SJSA1 (cell line): ENCODE results near the gene TSPY8. TPM values are rescaled to one million over a fixed set of nuclear protein-coding genes. Genes with fewer than 3 reads are reported as not detected.
"Not testable (repeated sequence)": the region's sequence is repeated elsewhere in the genome, so short reads cannot be mapped to it uniquely, and the experiment has no call there.

Source experiments
- DNase-seq, 2 experiments: peaks; one replicate each; pipeline ENCODE4 v3.0.0-alpha.2; 2015 to 2020; ENCODE audit warnings: low spot score in 2 of 2, low read depth in 1 of 2
- H3K27ac ChIP-seq: fragments of 250-450 bp; sonication (Bioruptor Pico); 2 replicates; pipeline ENCODE4 v1.5.1; 2020; ENCODE audit warnings: mild to moderate bottlenecking, moderate library complexity
- H3K27me3 ChIP-seq: fragments of 250-450 bp; sonication (Bioruptor Pico); replicated peaks from 2 replicates; pipeline ENCODE4 v1.5.1; 2020; ENCODE audit warnings: mild to moderate bottlenecking, moderate library complexity
- H3K36me3 ChIP-seq: fragments of 250-450 bp; sonication (Bioruptor Pico); 2 replicates; pipeline ENCODE4 v1.5.1; 2020; ENCODE audit warnings: mild to moderate bottlenecking
- H3K4me1 ChIP-seq: fragments of 250-450 bp; sonication (Bioruptor Pico); replicated peaks from 2 replicates; pipeline ENCODE4 v1.6.1; 2021; ENCODE audit warnings: mild to moderate bottlenecking
- H3K4me3 ChIP-seq: fragments of 250-450 bp; sonication (Bioruptor Pico); 2 replicates; pipeline ENCODE4 v1.5.1; 2020; ENCODE audit warnings: mild to moderate bottlenecking
- H3K9me3 ChIP-seq: fragments of 250-450 bp; sonication (Bioruptor Pico); replicated peaks from 2 replicates; pipeline ENCODE4 v1.5.1; 2020; ENCODE audit warnings: mild to moderate bottlenecking
- total RNA-seq: library from RNA; depleted of rRNA; stranded (reverse); fragments of >200 nt; shearing (Covaris generic); gene quantifications from 2 replicates; pipeline ENCODE4 v1.2.3, GENCODE V29; 2014; rRNA removed

Gene TSPY8
- total RNA-seq: not detected in 2 replicates

GRCh38 chrY:9357497-9357896 is at the start of gene TSPY8:
TSS of gene TSPY8 (plus strand) at chrY:9357797. CDS start at chrY:9357843, 46 bp downstream.
- not testable (repeated sequence) for H3K36me3 ChIP-seq, H3K9me3 ChIP-seq, H3K27me3 ChIP-seq, DNase-seq, H3K4me3 ChIP-seq, H3K4me1 ChIP-seq, H3K27ac ChIP-seq

- Histone ChIP-seq H3K4me1 (peaks cover 11% of the 10 kb centered on the region), H3K9me3 (no peaks in the 10 kb centered on the region), H3K27ac (peak overlapping the region; percentile 88), H3K36me3 (no peaks in the 10 kb centered on the region), H3K27me3 (no peaks in the 10 kb centered on the region), H3K4me3 (no peak overlapping the region)
- DNase-seq: peak; percentile 70 to 72
Observed at GRCh38 chrY:9320996-9321395, 36.6 kb upstream of the TSPY8 start.

GRCh38 chrY:9337164-9337563 is 20.4 kb upstream of the TSPY8 start, which contains the start of gene TSPY4:
TSS of gene TSPY4 (plus strand) at chrY:9337464. CDS start at chrY:9337510, 46 bp downstream.
- H3K36me3 ChIP-seq, H3K27ac ChIP-seq, H3K4me3 ChIP-seq, H3K27me3 ChIP-seq, H3K9me3 ChIP-seq, DNase-seq, H3K4me1 ChIP-seq: not testable (repeated sequence)

- not testable (repeated sequence) for H3K4me3 ChIP-seq, H3K27me3 ChIP-seq, H3K36me3 ChIP-seq, H3K27ac ChIP-seq, H3K9me3 ChIP-seq, H3K4me1 ChIP-seq
- DNase-seq: peak in 1 of 2 experiments; percentile 53
Observed at GRCh38 chrY:9396527-9396926, 38.9 kb downstream of the TSPY8 start.

GRCh38 chrY:9398121-9398520 is 40.5 kb downstream of the TSPY8 start, which contains the start of gene TSPY3:
TSS of gene TSPY3 (plus strand) at chrY:9398421. CDS start at chrY:9398467, 46 bp downstream.
- H3K36me3 ChIP-seq, DNase-seq, H3K9me3 ChIP-seq, H3K27me3 ChIP-seq, H3K27ac ChIP-seq, H3K4me1 ChIP-seq, H3K4me3 ChIP-seq: not testable (repeated sequence)

Other genes starting within 250 kb of the TSPY8 start
- gene TSPY4, start 20.3 kb upstream of the TSPY8 start, total RNA-seq: 0.42 TPM in 1 of 2 replicates, not detected in the other
- gene TSPY3, start 40.6 kb downstream of the TSPY8 start, total RNA-seq: not detected in 2 replicates
- gene TSPY1, start 109.2 kb downstream of the TSPY8 start, total RNA-seq: 0.32 TPM in 1 of 2 replicates, not detected in the other
- not detected in 2 replicates for gene TSPY9, start 129.5 kb downstream of the TSPY8 start, total RNA-seq
- gene TSPY10, start 170.1 kb downstream of the TSPY8 start, total RNA-seq: not detected in 2 replicates